ENCODE measurements around the gene RPS13.
"Not testable (repeated sequence)": the region's sequence is repeated elsewhere in the genome, so short reads cannot be mapped to it uniquely, and the experiment has no call there.

The RPS13 gene

GRCh38 chr11:17077520-17078401 lies at the start of gene RPS13:
TSS of gene RPS13 (minus strand) at chr11:17077667. CDS start at chr11:17077641, 26 bp downstream.
- DNase-seq, result peak; percentile 99

GRCh38 chr11:17121981-17122380 lies 44.5 kb upstream of the RPS13 start:
- DNase-seq, result no peak

- DNase-seq, result no peak
Observed at GRCh38 chr11:17117262-17117661, 39.8 kb upstream of the RPS13 start.

GRCh38 chr11:17116117-17116516 lies 38.6 kb upstream of the RPS13 start:
- no peak for DNase-seq

- DNase-seq, result peak; percentile 2
Observed at GRCh38 chr11:17107745-17108144, 30.3 kb upstream of the RPS13 start.

- DNase-seq, result peak; percentile 4
Observed at GRCh38 chr11:17105404-17106040, 28.1 kb upstream of the RPS13 start.

- DNase-seq, result no peak
Observed at GRCh38 chr11:17102462-17102861, 25.0 kb upstream of the RPS13 start.

- DNase-seq, result no peak
Observed at GRCh38 chr11:17098658-17099057, 21.2 kb upstream of the RPS13 start.

GRCh38 chr11:17098038-17098437 lies 20.6 kb upstream of the RPS13 start:
- DNase-seq, result no peak

- DNase-seq, result not testable (repeated sequence)
Observed at GRCh38 chr11:17085976-17086375, 8.5 kb upstream of the RPS13 start.

- DNase-seq, result no peak
Observed at GRCh38 chr11:17077240-17077519, 287 bp downstream of the RPS13 start.

- no peak for DNase-seq
Observed at GRCh38 chr11:17076517-17077239, 789 bp downstream of the RPS13 start.

- no peak for DNase-seq
Observed at GRCh38 chr11:17075506-17075905, 2.0 kb downstream of the RPS13 start.

- DNase-seq, result no peak
Observed at GRCh38 chr11:17073370-17074027, 4.0 kb downstream of the RPS13 start.

- DNase-seq, result no peak
Observed at GRCh38 chr11:17067417-17067816, 10.1 kb downstream of the RPS13 start.

GRCh38 chr11:17066691-17067090 lies 10.8 kb downstream of the RPS13 start:
- DNase-seq, result no peak

GRCh38 chr11:17063171-17064002 lies 14.1 kb downstream of the RPS13 start:
- DNase-seq, result peak; percentile 50

- not testable (repeated sequence) for DNase-seq
Observed at GRCh38 chr11:17051146-17051545, 26.3 kb downstream of the RPS13 start.

- DNase-seq, result not testable (repeated sequence)
Observed at GRCh38 chr11:17048491-17048890, 29.0 kb downstream of the RPS13 start.

- DNase-seq, result no peak
Observed at GRCh38 chr11:17046690-17047089, 30.8 kb downstream of the RPS13 start.

- DNase-seq, result no peak
Observed at GRCh38 chr11:17036666-17037658, 40.5 kb downstream of the RPS13 start.

Data from EL (cell line).